ENCODE results near the gene RNF4. TPM values are rescaled to one million over a fixed set of nuclear protein-coding genes. Genes with fewer than 3 reads are reported as not detected.

Gene RNF4
- total RNA-seq, 1 experiment from 2014 or later: 45.6 TPM

DNA sequence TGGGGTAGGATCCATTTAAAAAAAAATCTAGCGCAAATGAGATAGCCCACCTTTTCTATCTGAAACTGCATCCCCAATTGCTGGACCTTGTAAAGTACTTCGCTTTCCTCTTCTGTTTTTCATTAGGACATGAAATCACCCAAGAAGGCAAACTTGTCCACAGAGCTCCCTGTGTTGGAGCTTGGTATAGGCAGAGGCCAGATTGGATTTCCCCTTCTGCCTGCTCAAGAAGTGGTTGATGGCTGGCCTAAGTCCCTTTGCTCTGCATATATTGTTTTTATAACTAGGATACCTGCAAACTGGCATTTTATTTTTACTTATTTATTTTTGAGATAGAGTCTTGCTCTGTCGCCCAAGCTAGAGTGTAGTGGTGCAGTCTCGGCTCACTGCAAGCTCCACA is 28.4 kb downstream of the RNF4 start:
- TF ChIP-seq, protein P1, sequence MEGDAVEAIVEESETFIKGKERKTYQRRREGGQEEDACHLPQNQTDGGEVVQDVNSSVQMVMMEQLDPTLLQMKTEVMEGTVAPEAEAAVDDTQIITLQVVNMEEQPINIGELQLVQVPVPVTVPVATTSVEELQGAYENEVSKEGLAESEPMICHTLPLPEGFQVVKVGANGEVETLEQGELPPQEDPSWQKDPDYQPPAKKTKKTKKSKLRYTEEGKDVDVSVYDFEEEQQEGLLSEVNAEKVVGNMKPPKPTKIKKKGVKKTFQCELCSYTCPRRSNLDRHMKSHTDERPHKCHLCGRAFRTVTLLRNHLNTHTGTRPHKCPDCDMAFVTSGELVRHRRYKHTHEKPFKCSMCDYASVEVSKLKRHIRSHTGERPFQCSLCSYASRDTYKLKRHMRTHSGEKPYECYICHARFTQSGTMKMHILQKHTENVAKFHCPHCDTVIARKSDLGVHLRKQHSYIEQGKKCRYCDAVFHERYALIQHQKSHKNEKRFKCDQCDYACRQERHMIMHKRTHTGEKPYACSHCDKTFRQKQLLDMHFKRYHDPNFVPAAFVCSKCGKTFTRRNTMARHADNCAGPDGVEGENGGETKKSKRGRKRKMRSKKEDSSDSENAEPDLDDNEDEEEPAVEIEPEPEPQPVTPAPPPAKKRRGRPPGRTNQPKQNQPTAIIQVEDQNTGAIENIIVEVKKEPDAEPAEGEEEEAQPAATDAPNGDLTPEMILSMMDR (IDR thresholded peaks at IDR 0.05; ENCODE audit: unreplicated experiment): no peak
- H3K4me3 Mint-ChIP-seq (ENCODE audit: low read depth, unreplicated experiment): no peak overlapping the region
- no TSS peak for BruUV-seq (replicated peaks)
- H3K27ac Mint-ChIP-seq (ENCODE audit: unreplicated experiment): no peak overlapping the region
- H3K9me3 Mint-ChIP-seq (ENCODE audit: low read depth, unreplicated experiment): no peaks in the 10 kb centered on the region
- intact Hi-C loops (cut with micrococcal nuclease; ENCODE audit: unreplicated experiment): no loop called here
- H3K36me3 Mint-ChIP-seq (ENCODE audit: insufficient read depth, unreplicated experiment): peaks cover 19% of the 10 kb centered on the region
- CTCF ChIA-PET: no interaction called here
- no peaks in the 10 kb centered on the region for H3K4me1 Mint-ChIP-seq (ENCODE audit: low read depth, unreplicated experiment)
- H3K27me3 Mint-ChIP-seq (ENCODE audit: unreplicated experiment): no peaks in the 10 kb centered on the region
- DNase-seq: no peak

DNA sequence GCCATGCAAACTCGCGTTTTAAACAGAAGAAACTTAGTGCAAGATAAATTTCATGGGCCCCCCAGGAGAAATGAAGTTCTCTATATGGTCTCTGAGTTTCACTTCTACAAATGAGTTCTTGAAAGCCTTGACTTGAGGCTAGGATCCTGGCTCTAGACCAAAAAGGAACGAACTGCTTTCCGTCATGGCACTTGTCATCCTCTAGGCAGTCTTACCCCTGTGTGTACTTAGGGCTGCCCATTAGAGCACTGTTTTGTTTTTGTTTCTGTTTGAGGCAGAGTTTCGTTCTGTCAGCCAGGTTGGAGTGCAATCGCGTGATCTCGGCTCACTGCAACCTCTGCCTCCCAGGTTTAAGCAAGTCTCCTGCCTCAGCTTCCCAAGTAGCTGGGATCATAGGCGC is 29.0 kb downstream of the RNF4 start:
- intact Hi-C loops (cut with micrococcal nuclease; ENCODE audit: unreplicated experiment): no loop called here
- CTCF ChIA-PET: no interaction called here
- TF ChIP-seq, protein P1 (IDR thresholded peaks at IDR 0.05; ENCODE audit: unreplicated experiment): no peak
- H3K4me3 Mint-ChIP-seq (ENCODE audit: low read depth, unreplicated experiment): no peak overlapping the region
- no peak overlapping the region for H3K27ac Mint-ChIP-seq (ENCODE audit: unreplicated experiment)
- no peaks in the 10 kb centered on the region for H3K4me1 Mint-ChIP-seq (ENCODE audit: low read depth, unreplicated experiment)
- H3K9me3 Mint-ChIP-seq (ENCODE audit: low read depth, unreplicated experiment): no peaks in the 10 kb centered on the region
- BruUV-seq (replicated peaks): no TSS peak
- no peak for DNase-seq
- H3K27me3 Mint-ChIP-seq (ENCODE audit: unreplicated experiment): no peaks in the 10 kb centered on the region
- H3K36me3 Mint-ChIP-seq (ENCODE audit: insufficient read depth, unreplicated experiment): peaks cover 17% of the 10 kb centered on the region

DNA sequence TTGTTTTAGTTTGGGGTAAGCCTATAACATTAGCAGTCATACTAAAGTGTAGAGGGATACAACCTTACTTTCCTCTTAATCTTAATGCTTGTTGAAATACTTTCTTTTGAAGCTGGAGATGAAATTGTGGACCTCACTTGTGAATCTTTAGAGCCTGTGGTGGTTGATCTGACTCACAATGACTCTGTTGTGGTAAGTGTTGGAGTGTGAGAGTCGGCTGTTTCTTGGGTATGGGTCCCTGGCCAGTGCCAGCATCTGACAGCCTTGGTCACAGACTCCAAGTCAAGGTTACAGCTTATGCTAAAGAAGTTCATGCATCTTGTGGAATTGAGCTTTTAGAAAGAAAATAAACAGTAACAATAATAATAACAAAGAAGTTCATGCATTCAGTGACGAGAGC is 31.6 kb downstream of the RNF4 start:
- no peaks in the 10 kb centered on the region for H3K27me3 Mint-ChIP-seq (ENCODE audit: unreplicated experiment)
- H3K4me1 Mint-ChIP-seq (ENCODE audit: low read depth, unreplicated experiment): no peaks in the 10 kb centered on the region
- intact Hi-C loops (cut with micrococcal nuclease; ENCODE audit: unreplicated experiment): no loop called here
- no TSS peak for BruUV-seq (replicated peaks)
- CTCF ChIA-PET: no interaction called here
- H3K4me3 Mint-ChIP-seq (ENCODE audit: low read depth, unreplicated experiment): no peak overlapping the region
- H3K36me3 Mint-ChIP-seq (ENCODE audit: insufficient read depth, unreplicated experiment): peaks cover 18% of the 10 kb centered on the region
- TF ChIP-seq, protein P1 (IDR thresholded peaks at IDR 0.05; ENCODE audit: unreplicated experiment): no peak
- no peak for DNase-seq
- no peaks in the 10 kb centered on the region for H3K9me3 Mint-ChIP-seq (ENCODE audit: low read depth, unreplicated experiment)
- H3K27ac Mint-ChIP-seq (ENCODE audit: unreplicated experiment): no peak overlapping the region

DNA sequence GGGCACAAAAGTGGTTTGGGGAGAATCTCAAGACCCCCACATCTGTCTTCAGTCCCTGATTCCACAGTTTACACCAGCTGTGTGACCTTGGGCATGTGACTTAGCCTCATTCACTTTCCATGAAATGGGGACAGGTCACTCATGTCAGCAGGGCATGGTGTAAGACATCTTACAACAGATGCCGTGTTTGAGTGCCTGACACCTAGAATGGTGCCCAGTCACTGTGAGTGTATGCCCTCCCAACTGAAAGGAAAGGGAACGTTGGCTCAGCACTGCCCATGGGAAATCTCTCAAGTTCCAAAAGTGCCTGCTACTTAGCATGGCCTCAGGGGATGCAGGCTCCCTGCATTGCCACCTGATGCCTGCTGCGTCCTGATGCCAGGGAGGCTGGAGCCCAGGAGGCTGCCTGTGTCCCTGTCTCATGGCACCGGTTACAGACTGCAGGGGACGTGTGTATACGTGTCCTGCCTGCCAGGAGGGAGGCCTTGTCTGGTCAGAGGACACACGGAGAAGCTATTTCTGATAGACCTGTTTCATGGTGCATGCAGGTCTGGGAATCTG is 32.2 kb downstream of the RNF4 start:
- TF ChIP-seq, protein P1 (IDR thresholded peaks at IDR 0.05; ENCODE audit: unreplicated experiment): no peak
- CTCF ChIA-PET: no interaction called here
- no peak for DNase-seq
- H3K4me3 Mint-ChIP-seq (ENCODE audit: low read depth, unreplicated experiment): no peak overlapping the region
- intact Hi-C loops (cut with micrococcal nuclease; ENCODE audit: unreplicated experiment): no loop called here
- no peaks in the 10 kb centered on the region for H3K27me3 Mint-ChIP-seq (ENCODE audit: unreplicated experiment)
- no TSS peak for BruUV-seq (replicated peaks)
- no peaks in the 10 kb centered on the region for H3K4me1 Mint-ChIP-seq (ENCODE audit: low read depth, unreplicated experiment)
- no peaks in the 10 kb centered on the region for H3K9me3 Mint-ChIP-seq (ENCODE audit: low read depth, unreplicated experiment)
- no peak overlapping the region for H3K27ac Mint-ChIP-seq (ENCODE audit: unreplicated experiment)
- peaks cover 18% of the 10 kb centered on the region for H3K36me3 Mint-ChIP-seq (ENCODE audit: insufficient read depth, unreplicated experiment)
